Sciatic nerve (tissue), 2 donors: ENCODE results near the gene ZNF384. TPM values are rescaled to one million over a fixed set of nuclear protein-coding genes. Genes with fewer than 3 reads are reported as not detected.

Experiments
- ATAC-seq: fragments of 200-7000 bp; cut with Tn5 transposase; one replicate; pipeline ENCODE4 v1.9.1; 2020; ENCODE audit warnings: mild to moderate bottlenecking, moderate library complexity
- DNase-seq: peaks from one replicate; pipeline ENCODE4 v3.0.0-alpha.2; 2020; ENCODE audit warnings: low spot score
- intact Hi-C: fragments of 100-400 bp; cut with DNase I; formaldehyde crosslinking; loops from one replicate; pipeline ENCODE4 v1.14.2; 2022
- total RNA-seq: library from RNA; stranded (reverse); fragmentation: NEBNext Ultra II Directional; extraction: Animal tissue kit (Norgen Biotek cat#: 25700); gene quantifications from one replicate; pipeline ENCODE4 v1.2.1, GENCODE V29; 2021
- donor health status: DM: no; HTN: no; CAD: no.
- donor health status: DM: no; HTN: no; CAD: no.

The ZNF384 gene
- total RNA-seq, 1 donor from 2014 or later, result 52.7 TPM

DNA sequence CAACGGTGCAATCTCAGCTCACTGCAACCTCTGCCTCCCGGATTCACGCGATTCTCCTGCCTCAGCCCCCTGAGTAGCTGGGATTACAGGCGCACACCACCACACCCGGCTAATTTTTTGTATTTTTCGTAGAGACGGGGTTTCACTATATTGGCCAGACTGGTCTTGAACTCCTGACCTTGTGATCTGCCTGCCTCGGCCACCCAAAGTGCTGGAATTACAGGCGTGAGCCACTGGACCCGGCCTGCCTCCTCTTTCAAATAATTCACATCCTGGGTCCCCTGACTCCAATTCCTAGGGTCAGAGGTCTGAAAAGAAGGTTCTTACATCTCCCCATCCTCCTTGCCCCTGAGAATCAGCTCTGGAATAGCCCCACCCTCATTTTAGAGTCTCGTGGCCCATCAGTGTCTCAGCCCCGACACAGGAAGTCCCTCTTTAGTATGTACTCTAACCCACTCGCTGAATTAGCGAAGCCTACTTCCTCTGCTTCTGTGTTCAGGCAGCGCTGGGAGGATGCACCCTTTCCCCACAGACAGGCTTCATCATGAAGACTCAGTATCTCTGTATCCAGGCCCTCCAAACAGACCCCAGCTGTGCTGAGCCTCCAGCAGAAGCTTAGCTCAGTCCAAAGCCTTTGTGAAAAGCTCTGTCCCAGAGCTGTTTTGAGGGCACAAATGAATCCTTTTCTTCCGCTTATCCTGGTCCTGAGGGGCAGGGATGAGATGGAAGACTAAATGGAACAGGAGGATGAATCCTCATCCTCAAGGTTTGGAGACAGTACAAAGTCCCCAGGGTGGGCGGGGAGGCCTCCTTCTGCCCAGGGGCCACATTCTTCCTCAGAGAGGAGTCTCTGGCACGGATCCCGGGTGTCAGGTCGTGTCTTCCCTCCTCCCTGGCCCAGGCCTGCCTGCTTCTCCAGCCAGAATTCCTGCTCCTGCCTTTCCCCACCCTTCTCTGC is 56.9 kb downstream of the ZNF384 start:
- DNase-seq, result no peak
- intact Hi-C loops, result no loop called here
- ATAC-seq, result peak; percentile 80

DNA sequence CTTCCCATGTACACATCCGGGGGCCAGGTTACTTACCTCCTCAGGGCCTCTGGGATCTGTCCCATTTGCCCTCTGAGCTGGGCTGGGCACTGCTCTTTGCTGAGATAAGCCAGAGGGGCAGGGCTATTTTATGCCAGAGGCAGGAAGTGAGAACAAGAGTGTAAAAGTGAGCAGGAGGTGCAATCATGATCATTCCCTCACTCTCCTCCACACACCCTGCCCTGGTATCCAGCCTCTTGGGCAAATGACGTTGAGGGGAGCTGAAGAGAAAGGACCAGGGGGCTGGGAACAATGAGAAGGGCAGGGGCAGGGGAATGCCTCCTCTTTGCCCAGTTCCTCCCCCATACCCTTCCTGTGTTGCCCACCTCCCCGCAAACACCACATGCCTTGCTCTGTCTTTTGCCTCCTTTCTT is 57.6 kb downstream of the ZNF384 start:
- DNase-seq (no peak), ATAC-seq (peak; percentile 34)
- intact Hi-C loops, result no loop called here

DNA sequence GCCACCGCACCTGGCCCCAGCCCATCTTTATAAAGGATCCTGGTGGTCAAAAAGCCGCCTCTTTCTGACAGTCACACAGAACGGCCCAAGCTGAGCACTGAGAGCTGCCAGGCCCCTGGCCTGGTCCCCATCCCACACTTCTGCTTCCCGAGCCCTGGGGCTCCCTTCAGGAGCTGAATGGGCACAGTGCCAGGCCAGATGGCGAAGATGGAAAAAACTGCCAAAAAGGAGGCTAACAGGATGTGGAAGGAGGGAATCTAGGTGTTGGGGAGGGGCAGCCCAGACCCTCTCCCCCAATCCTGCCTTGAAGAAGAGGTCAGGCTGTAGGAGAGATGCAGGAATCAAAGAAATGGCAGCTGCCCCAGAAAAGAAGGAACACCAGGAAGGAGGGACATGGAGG is 58.4 kb downstream of the ZNF384 start:
- DNase-seq (no peak), ATAC-seq (no peak)
- intact Hi-C loops, result no loop called here

DNA sequence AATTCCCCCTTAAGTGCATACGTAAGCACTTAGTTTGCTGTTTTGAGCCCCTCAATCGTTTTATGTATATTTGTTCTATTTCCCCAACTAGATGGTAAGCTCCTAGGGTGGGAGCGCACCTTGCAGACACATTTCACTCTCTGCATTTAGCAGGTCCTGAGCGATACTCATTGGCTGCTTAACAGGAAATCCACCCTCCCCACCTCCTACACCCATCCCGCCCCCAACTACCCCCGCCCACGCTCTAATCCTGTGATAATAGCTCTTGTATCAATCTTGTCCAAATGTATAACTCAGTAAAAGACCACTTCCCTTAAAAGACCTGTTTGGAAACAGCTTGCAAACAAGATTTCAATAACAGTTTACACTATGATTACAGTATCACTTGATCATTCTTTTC is 61.6 kb downstream of the ZNF384 start:
- DNase-seq (no peak), ATAC-seq (no peak)
- intact Hi-C loops, result no loop called here

DNA sequence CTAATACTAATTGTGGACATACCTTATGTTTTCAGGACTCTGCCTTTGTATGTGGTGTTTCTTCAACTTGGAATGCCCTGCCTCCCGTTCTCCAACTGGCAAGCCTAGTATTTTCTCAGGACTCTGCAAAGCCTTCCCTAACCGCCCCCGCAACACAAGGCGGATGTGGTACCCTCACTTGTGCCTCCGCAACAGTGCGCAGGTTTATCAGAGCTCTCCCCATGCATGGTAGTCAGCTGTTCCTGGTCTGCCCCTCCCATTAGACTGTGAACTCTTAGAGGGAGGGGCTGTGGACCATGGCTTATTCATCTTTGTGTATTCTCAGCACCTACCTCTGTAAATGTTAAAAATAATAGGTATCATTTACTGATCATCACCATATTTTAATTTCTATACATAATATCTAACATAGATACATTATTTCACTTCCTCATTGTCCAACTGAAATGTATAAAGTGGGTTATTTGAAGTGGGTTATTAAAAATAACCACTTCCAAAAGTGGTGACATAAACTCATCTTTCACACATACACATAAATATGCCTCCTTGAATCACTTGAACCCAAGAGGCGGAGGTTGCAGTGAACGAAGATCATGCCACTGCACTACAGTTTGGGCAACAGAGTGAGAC is 62.4 kb downstream of the ZNF384 start:
- intact Hi-C loops, result no loop called here
- DNase-seq (no peak), ATAC-seq (no peak)

DNA sequence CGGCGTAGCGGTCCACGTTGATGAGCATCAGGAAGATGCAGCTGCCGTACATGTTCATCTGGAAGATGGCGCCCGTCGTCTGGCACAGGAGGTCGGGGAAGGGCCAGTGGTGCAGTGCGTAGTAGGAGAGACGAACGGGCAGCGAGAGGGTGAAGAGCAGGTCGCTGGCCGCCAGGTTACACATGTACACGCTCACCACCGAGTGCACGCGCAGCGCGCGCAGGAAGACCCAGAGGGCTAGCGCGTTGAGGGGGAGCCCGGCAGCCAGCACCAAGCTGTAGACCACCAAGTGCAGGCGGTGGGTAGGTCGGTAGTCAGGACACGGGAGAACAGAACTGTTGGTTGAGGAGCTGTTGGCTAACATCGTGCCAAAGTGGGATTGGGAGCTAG is 68.3 kb downstream of the ZNF384 start:
- DNase-seq (no peak), ATAC-seq (no peak)
- intact Hi-C loops, result no loop called here

DNA sequence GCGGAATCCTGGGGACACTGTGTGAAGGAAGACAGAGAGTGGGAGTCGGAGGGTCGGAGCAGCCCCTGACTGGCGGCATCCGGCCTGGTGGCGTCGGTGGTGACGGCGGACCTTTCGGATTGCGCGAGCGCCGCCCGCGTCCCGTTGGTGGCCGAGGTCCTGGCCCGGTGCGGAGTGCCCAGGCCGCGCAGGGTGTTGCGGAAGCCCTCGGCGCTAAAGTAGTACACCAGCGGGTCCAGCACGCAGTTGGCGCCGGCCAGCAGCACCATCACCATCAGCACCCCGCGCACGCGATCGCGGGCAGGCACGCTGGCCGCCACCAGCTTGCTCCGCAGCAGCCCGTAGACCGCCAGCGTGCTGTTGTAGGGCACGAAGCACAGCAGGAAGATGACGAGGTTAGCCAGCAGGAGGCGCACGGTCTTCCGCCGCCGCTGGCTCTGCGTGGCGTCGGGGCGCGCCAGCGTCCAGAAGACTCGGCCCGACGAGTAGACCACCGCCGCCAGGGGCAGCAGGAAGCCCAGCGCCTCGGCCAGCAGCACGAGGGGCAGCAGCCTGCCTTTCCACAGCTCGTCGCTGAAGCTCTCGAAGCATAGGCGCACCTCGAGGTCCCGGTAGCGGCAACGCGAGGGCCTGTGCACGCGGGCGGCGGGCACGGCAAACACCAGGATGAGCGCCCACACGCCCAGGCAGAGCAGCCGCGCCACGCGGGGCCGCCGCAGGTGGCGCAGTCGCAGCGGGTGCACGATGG is 68.9 kb downstream of the ZNF384 start:
- ATAC-seq (no peak), DNase-seq (no peak)
- intact Hi-C loops, result no loop called here

DNA sequence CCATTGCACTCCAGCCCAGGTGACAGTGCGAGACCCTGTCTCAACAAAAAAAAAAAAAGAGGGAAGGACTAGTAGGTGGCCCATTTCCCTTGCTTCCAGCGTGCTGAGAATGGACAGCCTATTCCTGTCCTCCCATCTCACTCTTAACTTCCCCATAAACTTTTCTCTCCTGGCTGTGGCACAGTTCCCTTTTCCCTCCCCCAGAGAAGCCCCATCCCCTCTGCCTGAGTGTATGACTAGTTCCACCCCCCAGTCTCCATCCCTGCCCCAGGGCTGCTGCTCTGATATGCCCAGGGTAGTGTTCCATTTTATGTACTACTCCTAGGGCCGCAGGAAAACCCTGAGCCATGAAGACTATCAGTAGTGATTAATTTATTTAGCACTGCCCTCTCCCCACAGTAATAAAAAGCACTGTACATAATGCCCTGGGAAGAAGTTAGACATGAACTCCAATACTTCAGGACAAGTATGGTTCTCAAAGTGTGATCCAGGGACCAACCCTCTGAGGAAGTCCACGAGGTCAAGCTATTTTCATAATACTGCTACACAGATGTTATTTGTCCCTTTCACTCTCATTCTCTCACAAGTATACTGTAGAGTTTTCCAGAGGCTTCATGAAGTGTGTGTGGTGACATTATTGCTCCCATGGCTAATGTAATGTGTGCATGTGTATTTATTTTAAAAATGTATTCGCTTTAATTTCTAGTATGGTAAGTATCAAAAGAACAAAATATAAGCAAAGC is 70.5 kb downstream of the ZNF384 start:
- intact Hi-C loops, result no loop called here
- DNase-seq (no peak), ATAC-seq (no peak)

Other genes starting within 250 kb of the ZNF384 start
- gene CD27, start 244.4 kb downstream of the ZNF384 start, total RNA-seq, result 0.58 TPM
- gene TAPBPL, start 237.3 kb downstream of the ZNF384 start, total RNA-seq, result 23.5 TPM
- 19.9 TPM for gene VAMP1, start 218.7 kb downstream of the ZNF384 start, total RNA-seq
- 117 TPM for gene MRPL51, start 196.1 kb downstream of the ZNF384 start, total RNA-seq
- gene NCAPD2, start 195.3 kb downstream of the ZNF384 start, total RNA-seq, result 21.3 TPM
- 1,200 TPM for gene GAPDH, start 154.9 kb downstream of the ZNF384 start, total RNA-seq
- 38.7 TPM for gene IFFO1, start 133.3 kb downstream of the ZNF384 start, total RNA-seq
- gene NOP2, start 121.1 kb downstream of the ZNF384 start, total RNA-seq, result 27.6 TPM
- 245 TPM for gene CHD4, start 82.0 kb downstream of the ZNF384 start, total RNA-seq
- gene LPAR5, start 53.4 kb downstream of the ZNF384 start, total RNA-seq, result 2.9 TPM
- gene ACRBP, start 41.9 kb downstream of the ZNF384 start, total RNA-seq, result 1.9 TPM
- gene ING4, start 26.3 kb downstream of the ZNF384 start, total RNA-seq, result 42.1 TPM
- 2.5 TPM for gene PIANP, start 11.4 kb upstream of the ZNF384 start, total RNA-seq
- gene COPS7A, start 34.7 kb upstream of the ZNF384 start, total RNA-seq, result 47.4 TPM
- 98.6 TPM for gene MLF2, start 63.8 kb upstream of the ZNF384 start, total RNA-seq
- 352 TPM for gene PTMS, start 77.0 kb upstream of the ZNF384 start, total RNA-seq
- 3.4 TPM for gene LAG3, start 83.1 kb upstream of the ZNF384 start, total RNA-seq
- gene CD4, start 100.2 kb upstream of the ZNF384 start, total RNA-seq, result 20.6 TPM
- gene GPR162, start 132.4 kb upstream of the ZNF384 start, total RNA-seq, result 4.5 TPM
- gene P3H3, start 139.0 kb upstream of the ZNF384 start, total RNA-seq, result 27.4 TPM
- gene GNB3, start 151.6 kb upstream of the ZNF384 start, total RNA-seq, result 7.1 TPM
- 0.71 TPM for gene CDCA3, start 161.9 kb upstream of the ZNF384 start, total RNA-seq
- 70.1 TPM for gene USP5, start 162.8 kb upstream of the ZNF384 start, total RNA-seq
- 233 TPM for gene TPI1, start 178.2 kb upstream of the ZNF384 start, total RNA-seq
- gene SPSB2, start 183.9 kb upstream of the ZNF384 start, total RNA-seq, result 12.3 TPM
- 13.4 TPM for gene LRRC23, start 215.4 kb upstream of the ZNF384 start, total RNA-seq
- gene ENO2, start 225.2 kb upstream of the ZNF384 start, total RNA-seq, result 36.9 TPM
- 140 TPM for gene ATN1, start 238.6 kb upstream of the ZNF384 start, total RNA-seq